T1000 (cell line): ENCODE data around the gene STAG1.

Experiments used
- DNase-seq: peaks from one replicate; lab custom pipeline; 2025; ENCODE audit warnings: mixed read lengths; lab: John Stamatoyannopoulos, UW

STAG1 gene

GRCh38 chr3:136332776-136333175 is 419.4 kb downstream of the STAG1 start:
- no peak for DNase-seq

- DNase-seq = no peak
Measured at GRCh38 chr3:136332302-136332701, 419.9 kb downstream of the STAG1 start.

GRCh38 chr3:136330900-136331299 is 421.3 kb downstream of the STAG1 start:
- DNase-seq = no peak

GRCh38 chr3:136329593-136329992 is 422.6 kb downstream of the STAG1 start:
- no peak for DNase-seq

GRCh38 chr3:136327671-136328070 is 424.5 kb downstream of the STAG1 start:
- DNase-seq = no peak

- no peak for DNase-seq
Measured at GRCh38 chr3:136326316-136326715, 425.9 kb downstream of the STAG1 start.

- no peak for DNase-seq
Measured at GRCh38 chr3:136311968-136312367, 440.2 kb downstream of the STAG1 start.

GRCh38 chr3:136311261-136311660 is 440.9 kb downstream of the STAG1 start:
- DNase-seq = no peak

GRCh38 chr3:136305879-136306278 is 446.3 kb downstream of the STAG1 start:
- DNase-seq = no peak

- DNase-seq = no peak
Measured at GRCh38 chr3:136300444-136300843, 451.7 kb downstream of the STAG1 start.

GRCh38 chr3:136297826-136298225 is 454.4 kb downstream of the STAG1 start:
- DNase-seq = no peak

- no peak for DNase-seq
Measured at GRCh38 chr3:136296960-136297359, 455.2 kb downstream of the STAG1 start.

- DNase-seq = no peak
Measured at GRCh38 chr3:136294176-136294575, 458.0 kb downstream of the STAG1 start.

GRCh38 chr3:136293279-136293678 is 458.9 kb downstream of the STAG1 start:
- DNase-seq = no peak

- no peak for DNase-seq
Measured at GRCh38 chr3:136292500-136292899, 459.7 kb downstream of the STAG1 start.

GRCh38 chr3:136291302-136291701 is 460.9 kb downstream of the STAG1 start:
- DNase-seq = no peak
